Measurements from ENCODE around the gene RRAGC.

GRCh38 chr1:38859561-38860453, at the start of gene RRAGC:
- TF ChIP-seq, protein P1, sequence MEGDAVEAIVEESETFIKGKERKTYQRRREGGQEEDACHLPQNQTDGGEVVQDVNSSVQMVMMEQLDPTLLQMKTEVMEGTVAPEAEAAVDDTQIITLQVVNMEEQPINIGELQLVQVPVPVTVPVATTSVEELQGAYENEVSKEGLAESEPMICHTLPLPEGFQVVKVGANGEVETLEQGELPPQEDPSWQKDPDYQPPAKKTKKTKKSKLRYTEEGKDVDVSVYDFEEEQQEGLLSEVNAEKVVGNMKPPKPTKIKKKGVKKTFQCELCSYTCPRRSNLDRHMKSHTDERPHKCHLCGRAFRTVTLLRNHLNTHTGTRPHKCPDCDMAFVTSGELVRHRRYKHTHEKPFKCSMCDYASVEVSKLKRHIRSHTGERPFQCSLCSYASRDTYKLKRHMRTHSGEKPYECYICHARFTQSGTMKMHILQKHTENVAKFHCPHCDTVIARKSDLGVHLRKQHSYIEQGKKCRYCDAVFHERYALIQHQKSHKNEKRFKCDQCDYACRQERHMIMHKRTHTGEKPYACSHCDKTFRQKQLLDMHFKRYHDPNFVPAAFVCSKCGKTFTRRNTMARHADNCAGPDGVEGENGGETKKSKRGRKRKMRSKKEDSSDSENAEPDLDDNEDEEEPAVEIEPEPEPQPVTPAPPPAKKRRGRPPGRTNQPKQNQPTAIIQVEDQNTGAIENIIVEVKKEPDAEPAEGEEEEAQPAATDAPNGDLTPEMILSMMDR (IDR thresholded peaks at IDR 0.05; ENCODE audit: extremely low read depth in 1 of 2, insufficient read depth in 1 of 2, low read depth in 1 of 2, low read length in 2 of 2): no peak
- TF ChIP-seq EZH2 (IDR thresholded peaks at IDR 0.05; ENCODE audit: borderline replicate concordance, low read depth, low read length, severe bottlenecking): no peak

Data from endothelial cell of umbilical vein (primary cell).